Measurements from ENCODE around the gene CDC42BPA. TPM values are rescaled to one million over a fixed set of nuclear protein-coding genes. Genes with fewer than 3 reads are reported as not detected.
A peak's percentile ranks its signal among the peaks of the same experiment; 100 is the strongest.

CDC42BPA gene
- total and polyA plus RNA-seq, 9 of the 15 experiments (the other 6 are each of a cell fraction or from before 2014, with no cell fraction given): 8.0 to 77.5 (median 52.1) TPM

- TF ChIP-seq CHD4 (IDR thresholded peaks at IDR 0.05; ENCODE audit: insufficient read depth, insufficient replicate concordance, low read depth, low read length, poor library complexity, severe bottlenecking): peak; percentile 76
- TF ChIP-seq TSC22D4 (tag; IDR thresholded peaks at IDR 0.05): no peak
- TF ChIP-seq ZNF589 (CRISPR knock-in tag; IDR thresholded peaks at IDR 0.05; ENCODE audit: low read depth): no peak
- no peak for TF ChIP-seq EWSR1 (IDR thresholded peaks at IDR 0.05; ENCODE audit: borderline replicate concordance, low read depth, partially characterized antibody)
- TF ChIP-seq FOS (IDR thresholded peaks at IDR 0.05; ENCODE audit: extremely low read depth, insufficient read length): no peak
- TF ChIP-seq FOXK2 (conservative IDR thresholded peaks at IDR 0.05 in 1 of 2, IDR thresholded peaks at IDR 0.05 in 1 of 2; ENCODE audit: low read depth in 2 of 2): no peak
- no peak for TF ChIP-seq MECOM (CRISPR knock-in tag; IDR thresholded peaks at IDR 0.05)
- TF ChIP-seq, protein P1, sequence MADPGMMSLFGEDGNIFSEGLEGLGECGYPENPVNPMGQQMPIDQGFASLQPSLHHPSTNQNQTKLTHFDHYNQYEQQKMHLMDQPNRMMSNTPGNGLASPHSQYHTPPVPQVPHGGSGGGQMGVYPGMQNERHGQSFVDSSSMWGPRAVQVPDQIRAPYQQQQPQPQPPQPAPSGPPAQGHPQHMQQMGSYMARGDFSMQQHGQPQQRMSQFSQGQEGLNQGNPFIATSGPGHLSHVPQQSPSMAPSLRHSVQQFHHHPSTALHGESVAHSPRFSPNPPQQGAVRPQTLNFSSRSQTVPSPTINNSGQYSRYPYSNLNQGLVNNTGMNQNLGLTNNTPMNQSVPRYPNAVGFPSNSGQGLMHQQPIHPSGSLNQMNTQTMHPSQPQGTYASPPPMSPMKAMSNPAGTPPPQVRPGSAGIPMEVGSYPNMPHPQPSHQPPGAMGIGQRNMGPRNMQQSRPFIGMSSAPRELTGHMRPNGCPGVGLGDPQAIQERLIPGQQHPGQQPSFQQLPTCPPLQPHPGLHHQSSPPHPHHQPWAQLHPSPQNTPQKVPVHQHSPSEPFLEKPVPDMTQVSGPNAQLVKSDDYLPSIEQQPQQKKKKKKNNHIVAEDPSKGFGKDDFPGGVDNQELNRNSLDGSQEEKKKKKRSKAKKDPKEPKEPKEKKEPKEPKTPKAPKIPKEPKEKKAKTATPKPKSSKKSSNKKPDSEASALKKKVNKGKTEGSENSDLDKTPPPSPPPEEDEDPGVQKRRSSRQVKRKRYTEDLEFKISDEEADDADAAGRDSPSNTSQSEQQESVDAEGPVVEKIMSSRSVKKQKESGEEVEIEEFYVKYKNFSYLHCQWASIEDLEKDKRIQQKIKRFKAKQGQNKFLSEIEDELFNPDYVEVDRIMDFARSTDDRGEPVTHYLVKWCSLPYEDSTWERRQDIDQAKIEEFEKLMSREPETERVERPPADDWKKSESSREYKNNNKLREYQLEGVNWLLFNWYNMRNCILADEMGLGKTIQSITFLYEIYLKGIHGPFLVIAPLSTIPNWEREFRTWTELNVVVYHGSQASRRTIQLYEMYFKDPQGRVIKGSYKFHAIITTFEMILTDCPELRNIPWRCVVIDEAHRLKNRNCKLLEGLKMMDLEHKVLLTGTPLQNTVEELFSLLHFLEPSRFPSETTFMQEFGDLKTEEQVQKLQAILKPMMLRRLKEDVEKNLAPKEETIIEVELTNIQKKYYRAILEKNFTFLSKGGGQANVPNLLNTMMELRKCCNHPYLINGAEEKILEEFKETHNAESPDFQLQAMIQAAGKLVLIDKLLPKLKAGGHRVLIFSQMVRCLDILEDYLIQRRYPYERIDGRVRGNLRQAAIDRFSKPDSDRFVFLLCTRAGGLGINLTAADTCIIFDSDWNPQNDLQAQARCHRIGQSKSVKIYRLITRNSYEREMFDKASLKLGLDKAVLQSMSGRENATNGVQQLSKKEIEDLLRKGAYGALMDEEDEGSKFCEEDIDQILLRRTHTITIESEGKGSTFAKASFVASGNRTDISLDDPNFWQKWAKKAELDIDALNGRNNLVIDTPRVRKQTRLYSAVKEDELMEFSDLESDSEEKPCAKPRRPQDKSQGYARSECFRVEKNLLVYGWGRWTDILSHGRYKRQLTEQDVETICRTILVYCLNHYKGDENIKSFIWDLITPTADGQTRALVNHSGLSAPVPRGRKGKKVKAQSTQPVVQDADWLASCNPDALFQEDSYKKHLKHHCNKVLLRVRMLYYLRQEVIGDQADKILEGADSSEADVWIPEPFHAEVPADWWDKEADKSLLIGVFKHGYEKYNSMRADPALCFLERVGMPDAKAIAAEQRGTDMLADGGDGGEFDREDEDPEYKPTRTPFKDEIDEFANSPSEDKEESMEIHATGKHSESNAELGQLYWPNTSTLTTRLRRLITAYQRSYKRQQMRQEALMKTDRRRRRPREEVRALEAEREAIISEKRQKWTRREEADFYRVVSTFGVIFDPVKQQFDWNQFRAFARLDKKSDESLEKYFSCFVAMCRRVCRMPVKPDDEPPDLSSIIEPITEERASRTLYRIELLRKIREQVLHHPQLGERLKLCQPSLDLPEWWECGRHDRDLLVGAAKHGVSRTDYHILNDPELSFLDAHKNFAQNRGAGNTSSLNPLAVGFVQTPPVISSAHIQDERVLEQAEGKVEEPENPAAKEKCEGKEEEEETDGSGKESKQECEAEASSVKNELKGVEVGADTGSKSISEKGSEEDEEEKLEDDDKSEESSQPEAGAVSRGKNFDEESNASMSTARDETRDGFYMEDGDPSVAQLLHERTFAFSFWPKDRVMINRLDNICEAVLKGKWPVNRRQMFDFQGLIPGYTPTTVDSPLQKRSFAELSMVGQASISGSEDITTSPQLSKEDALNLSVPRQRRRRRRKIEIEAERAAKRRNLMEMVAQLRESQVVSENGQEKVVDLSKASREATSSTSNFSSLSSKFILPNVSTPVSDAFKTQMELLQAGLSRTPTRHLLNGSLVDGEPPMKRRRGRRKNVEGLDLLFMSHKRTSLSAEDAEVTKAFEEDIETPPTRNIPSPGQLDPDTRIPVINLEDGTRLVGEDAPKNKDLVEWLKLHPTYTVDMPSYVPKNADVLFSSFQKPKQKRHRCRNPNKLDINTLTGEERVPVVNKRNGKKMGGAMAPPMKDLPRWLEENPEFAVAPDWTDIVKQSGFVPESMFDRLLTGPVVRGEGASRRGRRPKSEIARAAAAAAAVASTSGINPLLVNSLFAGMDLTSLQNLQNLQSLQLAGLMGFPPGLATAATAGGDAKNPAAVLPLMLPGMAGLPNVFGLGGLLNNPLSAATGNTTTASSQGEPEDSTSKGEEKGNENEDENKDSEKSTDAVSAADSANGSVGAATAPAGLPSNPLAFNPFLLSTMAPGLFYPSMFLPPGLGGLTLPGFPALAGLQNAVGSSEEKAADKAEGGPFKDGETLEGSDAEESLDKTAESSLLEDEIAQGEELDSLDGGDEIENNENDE (IDR thresholded peaks at IDR 0.05; ENCODE audit: low read depth, low read length): no peak
- no peak for TF ChIP-seq MLLT1 (IDR thresholded peaks at IDR 0.05)
- no peak for TF ChIP-seq E2F8 (IDR thresholded peaks at IDR 0.05; ENCODE audit: low read depth, partially characterized antibody)
- no peak for TF ChIP-seq NCOA6 (IDR thresholded peaks at IDR 0.05)
- no peak for TF ChIP-seq ZNF316 (IDR thresholded peaks at IDR 0.05)
- TF ChIP-seq RB1 (IDR thresholded peaks at IDR 0.05; ENCODE audit: low read depth): no peak
- peak; percentile 56; the same call in 1 of the 2 replicates for TF ChIP-seq CBX1 (IDR thresholded peaks at IDR 0.05; ENCODE audit: low read depth)
Measured at GRCh38 chr1:226950316-226950715, 368.0 kb downstream of the CDC42BPA start (continued).
